Heart right ventricle (tissue), 16 donors: ENCODE results near the gene NRXN2. TPM values are rescaled to one million over a fixed set of nuclear protein-coding genes. Genes with fewer than 3 reads are reported as not detected.

Source experiments
- ATAC-seq, 8 donors: fragments of 200-7000 bp; cut with Tn5 transposase; one replicate each; pipeline ENCODE4 v1.9.1; 2020; ENCODE audit warnings: mild to moderate bottlenecking in 8 of 8, moderate library complexity in 8 of 8, moderate number of reproducible peaks in 1 of 8
- DNase-seq, 2 donors: peaks; one replicate each; pipeline ENCODE4 v3.0.0-alpha.2; 2020
- H3K27ac ChIP-seq, 10 donors: fragments of 200-600 bp; sonication (generic) in 2 of 10; one replicate each; pipeline versions ENCODE4 v1.5.0 to v1.8.0; 2020 to 2022; ENCODE audit warnings: mild to moderate bottlenecking in 3 of 10
- H3K27me3 ChIP-seq, 7 donors: fragments of 200-600 bp; one replicate each; pipeline ENCODE4 v1.8.0; 2021 to 2022; ENCODE audit warnings: mild to moderate bottlenecking in 2 of 7
- H3K36me3 ChIP-seq, 9 donors: fragments of 200-600 bp; sonication (generic) in 1 of 9; one replicate each; pipeline versions ENCODE4 v1.5.0 to v1.8.0; 2020 to 2022; ENCODE audit warnings: mild to moderate bottlenecking in 2 of 9
- H3K4me1 ChIP-seq, 9 donors: fragments of 200-600 bp; sonication (generic) in 1 of 9; one replicate each; pipeline versions ENCODE4 v1.5.0 to v1.8.0; 2020 to 2022; ENCODE audit warnings: mild to moderate bottlenecking in 4 of 9
- H3K4me3 ChIP-seq, 10 donors: fragments of 200-600 bp; sonication (generic) in 2 of 10; one replicate each; pipeline versions ENCODE4 v1.5.0 to v1.8.0; 2020 to 2022; ENCODE audit warnings: mild to moderate bottlenecking in 7 of 10, moderate library complexity in 2 of 10
- H3K9me3 ChIP-seq, 11 donors: fragments of 200-600 bp in 10 of 11; sonication (generic) in 2 of 11; one replicate each; pipeline versions ENCODE4 v1.5.0 to v1.8.0; 2013 to 2022; ENCODE audit warnings: mild to moderate bottlenecking in 2 of 11, control low read depth in 1 of 11, moderate library complexity in 1 of 11
- CTCF ChIP-seq, 9 donors: fragments of 200-600 bp; sonication (generic) in 2 of 9; IDR thresholded peaks; one replicate each; pipeline versions ENCODE4 v1.5.0 to v1.8.0; 2021 to 2022; ENCODE audit warnings: antibody characterized with exemption in 9 of 9, mild to moderate bottlenecking in 5 of 9, moderate library complexity in 1 of 9
- WGBS, 2 donors: extraction: QIAGEN DNeasy Blood & Tissue Kit; methylation state at CpG; one replicate each; pipeline ENCODE4 v1.1.7; 2013; ENCODE audit warnings: inconsistent platforms in 1 of 2; 5-methylcytosine and 5-hydroxymethylcytosine counted together
- intact Hi-C, 10 donors: fragments of 100-400 bp; cut with DNase I; formaldehyde crosslinking; loops; one replicate each; pipeline versions ENCODE4 v1.11.1 to v1.14.2; 2022
- polyA plus RNA-seq, 2 donors: library from polyadenylated mRNA; stranded (reverse); fragments of 200-250 nt; gene quantifications; one replicate each; pipeline ENCODE4 v1.2.3, GENCODE V29; 2013
- total RNA-seq, 10 donors: library from RNA; stranded (reverse); fragmentation: NEBNext Ultra II Directional in 3 of 10; extraction: Animal tissue kit (Norgen Biotek cat#: 25700) in 3 of 10; gene quantifications; one replicate each; pipeline versions ENCODE4 v1.2.1 to v1.2.4, GENCODE V29; 2021 to 2023
- donor health status: Arrhythmogenic right ventricular cardiomyopathy.
- donor health status: ischemic (EF 13 %, LVEDD 7.1; RV severe dilation, severe dysfunction).
- donor health status: healthy with polysubstance abuse.
- donor health status: DM: no; HTN: yes; CAD: no.
- donor health status: DM: no; HTN: no; CAD: no.
- donor health status: ischemic (EF 25% LVEDD 6.9; RV normal size, moderate dysfunction).
- donor health status: ischemic (EF 25% LVEDD 5.7; RV mildly dilated, moderate dysfunction).
- donor health status: healthy.
- donor health status: DM: yes; HTN: yes; CAD: no.
- donor health status: Ischemic cardiomyopathy.
- donor health status: ischemic (EF 35%, LVEDD 5.7; RV mildly dilated, moderate dysfunction).
- donor health status: nonischemic (EF 11% LVEDD 7.7; RV severe dilation, severe dysfunction).
- donor health status: DM: yes; HTN: yes; CAD: no.
- donor health status: PGD.
- donor health status: ischemic (EF 29% LVEDD 5.4; RV normal size, mild dysfunction).
- donor health status: nonischemic (EF 23%, LVEDD 6.1; RV moderate dilation, normal function).

The NRXN2 gene
- total and polyA plus RNA-seq, 12 donors = 0.45 to 5.5 (median 1.4) TPM

- 91% methylated on average over 9 of the region's 9 CpGs for WGBS, 2 donors
- H3K36me3 ChIP-seq = no peaks in the 10 kb centered on the region
- peaks cover 0 to 25% (median 5%) of the 10 kb centered on the region in 9 donors for H3K4me1 ChIP-seq
- TF ChIP-seq CTCF (IDR thresholded peaks at IDR 0.05) = no peak
- H3K4me3 ChIP-seq = no peak overlapping the region
- no peak for DNase-seq
- intact Hi-C loops = no loop called here
- H3K27ac ChIP-seq = no peak overlapping the region
- H3K27me3 ChIP-seq = peaks cover 0 to 38% (median 19%) of the 10 kb centered on the region in 7 donors
- ATAC-seq = no peak
- H3K9me3 ChIP-seq = no peaks in the 10 kb centered on the region
Measured at GRCh38 chr11:64648551-64648950, 74.4 kb downstream of the NRXN2 start.

- Histone ChIP-seq H3K27ac (no peak overlapping the region), H3K4me1 (peaks cover 0 to 20% (median 0%) of the 10 kb centered on the region in 9 donors), H3K27me3 (peaks cover 4 to 46% (median 27%) of the 10 kb centered on the region in 7 donors), H3K36me3 (no peaks in the 10 kb centered on the region), H3K9me3 (no peaks in the 10 kb centered on the region), H3K4me3 (no peak overlapping the region)
- intact Hi-C loops = no loop called here
- TF ChIP-seq CTCF (IDR thresholded peaks at IDR 0.05) = no peak
- WGBS, 2 donors = 62 to 73% methylated on average over 9 of the region's 9 CpGs
- ATAC-seq (peak in 3 of 8 donors; percentile 9 to 29 (median 21)), DNase-seq (no peak)
Measured at GRCh38 chr11:64647019-64647779, 75.8 kb downstream of the NRXN2 start.

GRCh38 chr11:64644647-64645275 is 78.2 kb downstream of the NRXN2 start:
- no peak overlapping the region for H3K27ac ChIP-seq
- no peak for TF ChIP-seq CTCF (IDR thresholded peaks at IDR 0.05)
- H3K4me3 ChIP-seq = no peak overlapping the region
- no peak for DNase-seq
- H3K36me3 ChIP-seq = no peaks in the 10 kb centered on the region
- 29 to 40% methylated on average over 11 of the region's 11 CpGs for WGBS, 2 donors
- H3K9me3 ChIP-seq = no peaks in the 10 kb centered on the region
- H3K4me1 ChIP-seq = peaks cover 0 to 20% (median 0%) of the 10 kb centered on the region in 9 donors
- intact Hi-C loops = no loop called here
- H3K27me3 ChIP-seq = peaks cover 5 to 71% (median 52%) of the 10 kb centered on the region in 7 donors
- ATAC-seq = peak in 1 of 8 donors; percentile 13

GRCh38 chr11:64643920-64644646 is 78.9 kb downstream of the NRXN2 start:
- no peak for DNase-seq
- Histone ChIP-seq H3K9me3 (no peaks in the 10 kb centered on the region), H3K27me3 (peaks cover 5 to 73% (median 56%) of the 10 kb centered on the region in 7 donors), H3K36me3 (no peaks in the 10 kb centered on the region), H3K4me3 (peak overlapping the region in 5 of 10 donors; percentile 37 to 48 (median 45)), H3K27ac (no peak overlapping the region), H3K4me1 (peaks cover 0 to 15% (median 0%) of the 10 kb centered on the region in 9 donors)
- intact Hi-C loops = no loop called here
- TF ChIP-seq CTCF (IDR thresholded peaks at IDR 0.05) = no peak
- 10 to 16% methylated on average over 19 of the region's 19 CpGs for WGBS, 2 donors
- ATAC-seq = no peak
